ENCODE data around the gene CIRBP.

DNA sequence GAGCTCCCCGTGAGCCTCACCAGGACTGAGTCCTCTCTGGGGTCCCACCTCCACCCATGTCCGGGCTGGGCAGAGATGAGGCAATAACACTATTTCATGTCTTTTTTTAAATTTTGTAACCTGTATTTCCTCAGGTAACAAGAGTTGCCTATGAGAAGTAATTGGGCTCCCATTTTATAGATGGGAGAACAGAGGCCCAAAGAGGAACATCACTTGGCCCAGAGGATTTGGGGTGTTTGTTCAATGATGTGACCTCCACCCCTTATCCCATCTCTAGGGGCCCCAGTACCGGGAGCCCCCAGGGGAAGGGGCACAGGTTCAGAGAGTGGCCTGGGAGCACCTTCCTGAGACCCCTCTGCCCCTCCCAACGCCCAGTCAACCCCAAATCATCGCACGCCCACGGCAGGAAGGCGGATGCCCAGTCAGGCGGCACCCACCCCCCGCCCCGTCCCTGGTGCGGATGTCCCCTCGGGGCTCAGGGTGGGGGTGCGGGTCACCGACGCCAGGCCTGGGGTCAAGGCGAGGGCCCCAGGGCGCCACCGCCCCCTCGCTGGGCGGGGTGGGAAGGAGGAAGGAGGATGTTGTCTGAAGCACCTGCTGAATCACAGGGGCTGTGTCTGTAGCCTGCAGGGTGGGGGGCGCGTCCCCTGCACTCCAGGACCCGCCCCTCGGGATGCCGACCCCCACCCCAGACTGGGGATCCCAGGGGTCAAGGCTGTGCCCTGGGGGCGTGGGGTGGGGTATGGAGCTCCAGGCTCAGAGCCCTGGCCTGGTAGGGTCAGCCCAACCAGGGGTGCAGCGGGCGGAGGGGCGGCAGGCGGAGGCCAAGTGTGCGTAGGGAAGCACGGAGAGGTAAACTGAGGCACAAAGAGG lies 9.0 kb upstream of the CIRBP start:
- TF ChIP-seq, protein P1, sequence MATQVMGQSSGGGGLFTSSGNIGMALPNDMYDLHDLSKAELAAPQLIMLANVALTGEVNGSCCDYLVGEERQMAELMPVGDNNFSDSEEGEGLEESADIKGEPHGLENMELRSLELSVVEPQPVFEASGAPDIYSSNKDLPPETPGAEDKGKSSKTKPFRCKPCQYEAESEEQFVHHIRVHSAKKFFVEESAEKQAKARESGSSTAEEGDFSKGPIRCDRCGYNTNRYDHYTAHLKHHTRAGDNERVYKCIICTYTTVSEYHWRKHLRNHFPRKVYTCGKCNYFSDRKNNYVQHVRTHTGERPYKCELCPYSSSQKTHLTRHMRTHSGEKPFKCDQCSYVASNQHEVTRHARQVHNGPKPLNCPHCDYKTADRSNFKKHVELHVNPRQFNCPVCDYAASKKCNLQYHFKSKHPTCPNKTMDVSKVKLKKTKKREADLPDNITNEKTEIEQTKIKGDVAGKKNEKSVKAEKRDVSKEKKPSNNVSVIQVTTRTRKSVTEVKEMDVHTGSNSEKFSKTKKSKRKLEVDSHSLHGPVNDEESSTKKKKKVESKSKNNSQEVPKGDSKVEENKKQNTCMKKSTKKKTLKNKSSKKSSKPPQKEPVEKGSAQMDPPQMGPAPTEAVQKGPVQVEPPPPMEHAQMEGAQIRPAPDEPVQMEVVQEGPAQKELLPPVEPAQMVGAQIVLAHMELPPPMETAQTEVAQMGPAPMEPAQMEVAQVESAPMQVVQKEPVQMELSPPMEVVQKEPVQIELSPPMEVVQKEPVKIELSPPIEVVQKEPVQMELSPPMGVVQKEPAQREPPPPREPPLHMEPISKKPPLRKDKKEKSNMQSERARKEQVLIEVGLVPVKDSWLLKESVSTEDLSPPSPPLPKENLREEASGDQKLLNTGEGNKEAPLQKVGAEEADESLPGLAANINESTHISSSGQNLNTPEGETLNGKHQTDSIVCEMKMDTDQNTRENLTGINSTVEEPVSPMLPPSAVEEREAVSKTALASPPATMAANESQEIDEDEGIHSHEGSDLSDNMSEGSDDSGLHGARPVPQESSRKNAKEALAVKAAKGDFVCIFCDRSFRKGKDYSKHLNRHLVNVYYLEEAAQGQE (IDR thresholded peaks at IDR 0.05; ENCODE audit: insufficient read depth in 1 of 2, low read depth in 2 of 2, low read length in 1 of 2), result no peak
- no peak for TF ChIP-seq POLR2AphosphoS5 (IDR thresholded peaks at IDR 0.05; ENCODE audit: low read depth, low read length)
- TF ChIP-seq SIN3A (IDR thresholded peaks at IDR 0.05; ENCODE audit: borderline replicate concordance, insufficient read depth, low read depth, low read length), result no peak

Measured in Panc1 (cell line).